Daoy (cell line): ENCODE data around the gene ABCA13. TPM values are rescaled to one million over a fixed set of nuclear protein-coding genes. Genes with fewer than 3 reads are reported as not detected.
"Not testable (repeated sequence)": the region's sequence is repeated elsewhere in the genome, so short reads cannot be mapped to it uniquely, and the experiment has no call there.

Experiments
- DNase-seq: peaks from one replicate; pipeline ENCODE4 v3.0.0-alpha.2; 2015; ENCODE audit warnings: low read depth
- total RNA-seq: library from RNA; depleted of rRNA; stranded (reverse); fragments of >200 nt; shearing (Covaris generic); gene quantifications from 2 replicates; pipeline ENCODE4 v1.2.3, GENCODE V29; 2014; rRNA removed

Gene ABCA13
- total RNA-seq: under 0.01 and 0.06 TPM in 2 replicates

DNA sequence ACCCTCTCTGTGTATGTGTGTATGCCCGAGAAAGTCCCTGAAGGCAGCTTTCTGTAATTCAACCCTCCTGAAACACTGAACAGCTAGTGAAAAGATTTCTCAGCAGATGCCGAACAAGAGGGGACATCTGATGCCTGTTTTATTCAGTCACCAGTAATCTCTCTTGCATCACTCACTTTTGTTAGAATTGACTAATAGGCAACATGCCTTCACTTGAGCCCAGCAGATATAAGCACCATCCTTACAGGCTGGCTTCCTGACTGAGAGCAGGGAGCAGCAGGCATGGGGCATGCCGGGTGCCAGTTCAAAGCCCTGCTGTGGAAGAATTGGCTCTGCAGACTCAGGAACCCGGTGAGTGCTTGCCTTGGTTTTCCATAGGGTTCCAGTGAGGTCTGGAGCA is at the start of gene ABCA13:
TSS of gene ABCA13 (plus strand) at position 257 of the 400 bp plus-strand sequence. CDS start at position 283, 26 bp downstream.
- no peak for DNase-seq

DNA sequence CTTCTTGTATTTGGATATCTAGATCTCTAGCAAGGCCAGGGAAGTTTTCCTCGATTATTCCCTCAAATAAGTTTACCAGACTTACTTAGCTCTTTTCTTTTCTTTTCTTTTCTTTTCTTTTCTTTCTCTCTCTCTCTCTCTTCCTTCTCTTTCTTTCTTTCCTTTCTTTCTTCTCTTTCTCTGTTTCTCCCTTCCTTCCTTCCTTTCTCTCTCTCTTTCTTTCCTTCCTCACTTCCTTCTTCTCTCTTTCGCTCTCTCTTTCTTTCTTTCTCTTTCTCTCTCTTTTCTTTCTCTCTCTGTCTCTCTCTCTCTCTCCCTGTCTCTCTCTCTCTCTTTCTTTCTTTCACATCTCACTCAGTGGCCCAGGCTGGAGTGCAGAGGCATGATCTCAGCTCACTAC is 45.2 kb upstream of the ABCA13 start:
- DNase-seq: no peak

GRCh38 chr7:48130658-48131108 is 40.6 kb upstream of the ABCA13 start:
- DNase-seq: no peak

DNA sequence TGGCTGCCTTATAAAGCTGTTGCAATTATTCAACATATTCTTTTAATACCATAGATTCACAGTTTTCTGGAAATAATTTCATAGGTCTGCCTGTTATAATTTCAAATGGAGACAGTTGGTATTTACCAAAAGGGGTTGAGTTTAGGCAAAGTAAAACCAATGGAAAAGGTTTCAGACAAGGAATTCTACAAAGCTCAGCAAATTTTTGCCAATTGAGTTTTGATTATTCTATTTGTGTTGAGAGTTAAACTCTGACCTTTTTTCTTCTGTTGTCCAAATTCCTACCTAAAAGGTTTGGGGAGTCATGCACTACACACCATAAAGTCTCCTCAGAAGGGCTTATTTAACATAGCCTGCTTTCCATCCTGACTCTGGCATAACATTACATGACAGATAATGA is 38.5 kb upstream of the ABCA13 start:
- DNase-seq: no peak

DNA sequence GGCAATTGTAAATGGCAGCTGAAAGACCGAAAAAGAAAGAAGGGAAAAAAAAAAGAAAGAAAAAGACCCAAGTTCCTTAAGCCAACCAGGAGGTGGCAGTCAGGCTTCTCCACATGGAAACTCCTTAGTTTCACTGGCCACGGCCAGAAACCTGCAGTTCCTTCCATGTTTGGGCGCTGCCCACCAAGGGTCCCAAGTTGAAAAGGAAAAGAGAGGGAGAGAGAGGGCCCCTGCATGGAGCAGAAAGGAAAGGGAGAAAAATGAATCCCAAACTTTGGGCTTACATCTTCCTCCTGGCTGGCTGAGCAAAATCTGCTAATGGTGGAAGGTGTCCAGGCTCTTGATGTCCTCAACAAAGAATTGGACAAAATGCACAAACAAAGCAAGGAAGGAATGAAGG is 31.8 kb upstream of the ABCA13 start:
- peak; percentile 55 for DNase-seq

- no peak for DNase-seq
Measured at GRCh38 chr7:48140001-48140681, 31.1 kb upstream of the ABCA13 start.

GRCh38 chr7:48141521-48141920 is 29.7 kb upstream of the ABCA13 start:
- DNase-seq: no peak

GRCh38 chr7:48144291-48144768 is 26.9 kb upstream of the ABCA13 start:
- no peak for DNase-seq

GRCh38 chr7:48147078-48147591 is 24.1 kb upstream of the ABCA13 start:
- DNase-seq: no peak

GRCh38 chr7:48147690-48148089 is 23.6 kb upstream of the ABCA13 start:
- DNase-seq: not testable (repeated sequence)

- DNase-seq: no peak
Measured at GRCh38 chr7:48148311-48148710, 22.9 kb upstream of the ABCA13 start.

DNA sequence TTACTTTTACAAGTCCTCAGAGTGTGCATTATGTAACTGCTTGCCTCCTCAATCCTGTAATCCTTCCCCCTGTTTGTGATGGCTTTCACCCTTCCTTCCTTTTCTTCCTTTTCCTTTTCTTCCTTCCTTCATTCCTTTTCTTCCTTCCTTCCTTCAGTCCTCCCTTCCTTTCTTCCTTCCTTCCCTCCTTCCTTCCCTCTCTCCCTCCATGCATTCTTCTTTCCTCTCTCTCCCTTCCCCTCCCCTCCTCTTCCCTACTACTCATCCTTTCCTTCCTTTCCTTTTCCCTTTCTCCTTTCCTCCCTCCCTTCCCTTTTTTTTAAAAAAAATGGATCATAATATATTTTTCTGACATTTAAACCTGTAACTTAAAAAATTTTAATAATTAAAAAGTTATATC is 22.2 kb upstream of the ABCA13 start:
- no peak for DNase-seq

DNA sequence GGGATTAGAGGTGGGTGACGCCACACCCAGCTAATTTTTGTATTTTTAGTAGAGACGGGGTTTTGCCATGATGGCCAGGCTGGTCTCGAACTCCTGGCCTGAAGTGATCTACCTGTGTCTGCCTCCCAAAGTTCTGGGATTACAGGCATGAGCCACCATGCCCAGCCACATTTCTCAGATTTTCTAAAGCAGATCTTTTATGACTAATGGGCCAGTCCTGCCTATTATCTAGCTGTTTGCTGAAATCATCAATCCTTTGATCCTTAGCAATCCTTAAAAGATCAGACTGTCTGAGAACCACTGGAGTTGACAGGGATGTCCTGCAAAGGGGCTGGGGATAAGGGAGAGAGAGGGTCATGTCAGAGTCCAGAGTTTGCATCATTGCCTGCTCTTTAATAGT is 21.2 kb upstream of the ABCA13 start:
- DNase-seq: no peak

GRCh38 chr7:48154792-48155413 is 16.4 kb upstream of the ABCA13 start:
- DNase-seq: no peak

DNA sequence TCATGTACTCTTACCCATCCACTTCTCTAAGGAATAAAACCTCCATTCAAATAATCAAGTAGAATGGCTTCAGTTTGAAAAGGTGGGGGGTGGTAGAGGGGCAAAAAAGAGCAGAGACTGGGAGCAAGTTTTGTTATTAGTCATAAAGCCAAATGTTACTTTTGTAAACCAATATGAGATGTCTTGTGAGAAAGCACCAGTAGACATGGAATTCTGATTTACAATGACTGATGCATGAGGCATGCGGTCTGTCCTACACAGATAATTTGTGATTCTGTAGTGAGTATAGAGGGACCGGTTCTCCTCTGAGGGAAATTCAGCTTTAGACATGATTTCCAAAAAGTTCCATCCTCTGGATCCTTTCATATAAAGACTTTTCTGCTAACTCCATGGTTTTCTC is 12.9 kb upstream of the ABCA13 start:
- DNase-seq: no peak

- no peak for DNase-seq
Measured at GRCh38 chr7:48161407-48162125, 9.7 kb upstream of the ABCA13 start.

DNA sequence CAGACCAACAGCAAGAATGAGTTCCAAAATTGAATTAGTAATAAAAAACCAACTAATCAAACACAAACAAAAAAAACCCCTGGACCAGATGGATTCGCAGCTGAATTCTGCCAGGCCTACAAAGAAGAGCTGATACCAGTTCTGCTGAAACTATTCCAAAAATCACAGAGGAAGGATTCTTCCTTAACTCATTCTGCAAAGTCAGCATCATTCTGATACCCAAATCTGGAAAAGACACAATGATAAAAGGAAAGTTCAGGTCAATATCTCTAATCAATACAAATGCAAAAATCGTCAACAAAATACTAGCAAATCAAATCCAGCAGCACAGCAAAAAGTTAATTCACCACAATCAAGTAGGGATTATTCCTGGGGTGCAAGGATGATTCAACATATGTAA is 6.1 kb upstream of the ABCA13 start:
- DNase-seq: no peak

GRCh38 chr7:48168159-48168558 is 3.1 kb upstream of the ABCA13 start:
- DNase-seq: no peak

DNA sequence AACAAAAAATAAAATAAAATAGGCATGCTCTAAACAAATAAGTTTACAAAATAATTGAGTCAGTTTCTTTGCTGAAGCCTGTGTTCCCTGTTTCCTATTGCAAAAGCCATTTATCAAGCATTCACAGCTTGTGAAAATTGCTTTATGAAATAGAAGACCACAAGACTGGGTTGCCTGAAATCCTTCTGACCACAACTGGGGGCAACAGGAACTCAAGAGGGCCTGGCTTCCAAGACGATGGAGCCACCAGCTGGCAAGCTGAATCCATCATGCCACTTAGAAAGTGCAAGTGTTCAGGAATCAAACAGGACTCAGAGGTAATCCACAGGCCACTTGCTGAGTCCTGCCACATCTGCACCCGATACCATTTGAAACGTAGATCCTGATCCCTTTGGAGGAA is 752 bp upstream of the ABCA13 start:
- no peak for DNase-seq

DNA sequence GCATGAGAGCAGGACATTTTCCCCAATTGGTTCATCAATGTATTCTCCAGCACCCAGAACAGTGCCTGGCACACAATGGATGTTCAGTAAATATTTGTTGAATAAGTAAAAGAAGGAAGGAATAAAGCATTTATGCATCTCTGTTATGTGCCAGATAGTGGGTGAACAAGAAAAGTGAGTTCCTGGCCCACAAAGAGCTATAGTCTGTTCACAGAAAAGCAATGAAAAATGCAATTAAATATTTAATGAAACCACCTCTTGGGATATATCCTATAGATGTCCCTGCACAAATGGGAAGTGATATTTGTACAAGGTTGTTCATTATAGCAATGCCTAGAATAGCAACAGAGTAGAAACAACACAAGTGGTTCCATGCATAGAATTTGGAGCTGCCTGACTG is 2.1 kb downstream of the ABCA13 start:
- no peak for DNase-seq

DNA sequence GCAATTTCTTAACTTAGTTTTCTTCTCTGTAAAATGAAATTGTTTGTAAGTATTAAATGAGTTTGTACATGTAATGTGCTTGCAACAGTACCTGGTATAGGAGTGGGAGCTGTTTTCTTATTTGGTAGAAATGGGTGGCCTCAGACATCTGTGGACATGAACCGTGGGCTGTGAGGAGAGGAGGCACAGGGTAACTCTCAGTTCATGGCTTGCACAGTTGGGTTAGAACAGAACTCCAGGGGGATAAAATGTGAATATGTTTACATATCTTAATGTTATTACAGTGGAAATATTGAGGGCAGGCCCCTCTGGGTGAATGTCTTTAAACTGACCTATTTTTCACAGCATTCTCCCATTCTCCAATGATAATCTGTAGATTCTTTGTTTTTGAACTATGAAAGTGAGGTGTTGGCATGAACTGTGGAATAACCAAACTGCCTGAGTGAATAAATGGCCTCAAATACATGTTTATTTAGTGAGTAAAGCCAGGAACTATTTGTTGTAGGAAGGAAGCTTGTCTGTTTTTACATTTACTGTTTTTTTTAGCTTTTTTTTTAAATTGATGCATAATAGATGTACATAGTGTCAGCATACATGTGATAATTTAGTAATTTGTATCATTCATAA is 2.6 kb downstream of the ABCA13 start:
- DNase-seq: no peak

- no peak for DNase-seq
Measured at GRCh38 chr7:48175019-48175418, 3.8 kb downstream of the ABCA13 start.
